Measurements from ENCODE around the gene USF2.

The USF2 gene

DNA sequence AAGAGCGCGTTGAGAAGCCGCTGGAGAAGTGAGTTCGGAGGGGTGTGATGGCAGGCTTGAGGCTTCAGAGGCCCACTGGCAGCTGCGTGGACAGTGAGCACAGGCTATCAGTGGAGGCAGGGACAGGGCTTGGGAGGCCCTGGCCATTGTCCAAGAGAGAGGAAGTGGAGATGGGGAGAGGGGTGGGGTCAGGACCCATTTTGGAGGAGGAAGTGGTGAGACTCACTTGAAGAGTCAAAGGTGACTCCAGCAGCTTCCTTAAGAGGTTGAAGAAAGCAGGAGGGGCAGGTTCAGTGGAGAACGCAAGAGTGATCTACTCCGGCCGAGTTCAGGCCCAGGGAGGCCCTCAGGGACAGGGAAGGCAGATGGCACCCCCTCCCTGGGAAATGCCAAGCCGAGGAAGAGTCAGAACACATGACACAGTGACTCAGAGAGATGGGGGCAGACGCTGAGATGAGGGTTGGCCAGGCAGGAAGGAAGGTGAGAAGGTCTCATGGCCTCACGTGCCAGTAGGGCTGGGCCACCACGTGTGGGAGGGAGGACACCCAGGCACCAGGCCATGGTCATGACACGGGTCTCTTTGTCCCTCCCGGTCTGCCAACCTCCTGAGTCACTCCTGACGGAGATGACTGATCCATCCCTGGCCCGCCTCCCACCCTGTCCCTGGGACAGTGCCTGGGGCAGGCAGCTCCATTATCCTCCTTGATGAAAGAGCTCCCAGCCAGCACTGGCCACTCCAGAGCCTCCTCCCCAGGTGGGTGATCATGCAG lies 50.1 kb downstream of the USF2 start:
- H3K4me3 ChIP-seq: peak overlapping the region; percentile 24 to 58 (median 38); a peak in 18 of 20 replicates
- peak overlapping the region; percentile 72 to 88 (median 80) for H3K9ac ChIP-seq
- peaks cover 97 to 100% (median 98%) of the 10 kb centered on the region in 10 experiments for H3K4me1 ChIP-seq
- H3K4me2 ChIP-seq: peak overlapping the region; percentile 83 to 98 (median 94)
- H4K20me1 ChIP-seq: no peaks in the 10 kb centered on the region
- H3K27me3 ChIP-seq: no peaks in the 10 kb centered on the region
- H3K27ac ChIP-seq: peak overlapping the region; percentile 76 to 98 (median 95)
- peaks cover 6 to 11% (median 8%) of the 10 kb centered on the region in 11 experiments; a peak in 21 of 22 replicates for H3K9me3 ChIP-seq (replicated peaks in 1 of 11)
- TF ChIP-seq Cebpa-rat (IDR thresholded peaks at IDR 0.05): no peak
- H3K36me3 ChIP-seq: 0 out of 22 replicates have a peak, but pooled peaks cover 0 to 4% (median 0%) of the 10 kb centered on the region in 11 experiments

DNA sequence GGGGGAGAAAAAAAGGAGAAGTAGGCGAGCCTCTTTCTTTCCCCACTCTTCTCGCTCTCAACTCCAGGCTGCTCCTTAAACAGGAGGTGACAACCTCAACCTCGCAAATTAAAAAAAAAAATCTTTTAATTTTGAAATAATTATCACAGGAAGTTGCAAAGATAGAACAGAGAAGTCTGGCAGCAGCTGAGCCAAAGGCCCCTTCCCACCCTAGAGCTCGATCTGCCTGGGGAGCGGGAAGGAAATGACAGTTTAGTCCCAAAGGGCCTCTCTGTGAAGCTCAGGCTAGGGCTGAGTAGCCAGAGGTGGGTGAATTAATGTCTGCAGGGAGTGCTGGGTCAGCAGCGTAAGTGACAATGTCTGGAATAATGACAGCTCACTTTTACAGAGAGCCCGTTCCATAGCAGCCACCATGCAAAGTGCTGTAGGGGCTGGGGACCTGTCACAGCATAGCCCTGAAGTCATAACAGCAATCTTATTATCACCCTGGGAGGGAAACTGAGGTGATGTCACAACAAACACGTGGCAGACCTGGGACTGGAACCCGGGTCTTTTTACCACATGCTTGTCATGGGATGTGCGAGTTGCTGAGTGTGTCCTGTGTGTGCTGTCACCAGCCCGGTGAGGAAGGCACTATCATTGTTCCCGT lies 51.4 kb downstream of the USF2 start:
- Histone ChIP-seq H3K4me2 (peak overlapping the region; percentile 83 to 98 (median 94)), H3K36me3 (0 out of 22 replicates have a peak, but pooled peaks cover 0 to 4% (median 0%) of the 10 kb centered on the region in 11 experiments), H3K4me1 (peaks cover 95 to 100% (median 97%) of the 10 kb centered on the region in 10 experiments), H3K4me3 (peak overlapping the region in 9 of 10 experiments; percentile 29 to 58 (median 40); a peak in 15 of 20 replicates), H4K20me1 (no peaks in the 10 kb centered on the region), H3K27ac (peak overlapping the region; percentile 76 to 98 (median 95)), H3K27me3 (no peaks in the 10 kb centered on the region), H3K9ac (peak overlapping the region; percentile 72 to 88 (median 80)), H3K9me3 (replicated peaks in 1 of 11) (peaks cover 6 to 11% (median 8%) of the 10 kb centered on the region in 11 experiments; a peak in 21 of 22 replicates)
- TF ChIP-seq Cebpa-rat (IDR thresholded peaks at IDR 0.05): peak in 5 of 11 experiments; percentile 7 to 75 (median 26); a peak in 3 of 22 replicates

DNA sequence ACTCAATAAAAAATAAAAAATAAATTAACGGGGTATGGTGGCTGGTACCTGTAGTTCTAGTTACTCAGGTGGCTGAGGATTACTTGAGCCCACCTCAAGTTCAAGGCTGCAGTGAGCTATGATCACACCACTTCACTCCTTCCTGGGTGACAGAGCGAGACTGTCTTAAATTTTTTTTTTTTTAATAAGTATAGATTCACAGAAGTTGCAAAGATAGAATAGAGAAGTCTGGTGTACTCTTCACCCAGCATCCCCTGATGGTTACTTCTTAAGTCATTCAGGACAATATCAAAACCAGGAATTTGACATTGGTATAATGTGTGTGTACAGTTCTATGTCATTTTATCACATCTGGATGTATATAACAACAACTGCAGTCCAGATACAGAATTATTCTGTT lies 52.5 kb downstream of the USF2 start:
- Histone ChIP-seq H3K9me3 (replicated peaks in 1 of 11) (peaks cover 6 to 11% (median 8%) of the 10 kb centered on the region in 11 experiments; a peak in 21 of 22 replicates), H3K4me3 (peak overlapping the region in 2 of 10 experiments; percentile 30 to 58; a peak in 3 of 20 replicates), H3K4me2 (peak overlapping the region; percentile 83 to 98 (median 94)), H3K27me3 (no peaks in the 10 kb centered on the region), H3K9ac (peak overlapping the region in 10 of 11 experiments; percentile 72 to 88 (median 82); a peak in 21 of 22 replicates), H4K20me1 (no peaks in the 10 kb centered on the region), H3K36me3 (0 out of 22 replicates have a peak, but pooled peaks cover 0 to 4% (median 0%) of the 10 kb centered on the region in 11 experiments), H3K27ac (peak overlapping the region; percentile 76 to 98 (median 95)), H3K4me1 (peaks cover 84 to 97% (median 88%) of the 10 kb centered on the region in 10 experiments)
- TF ChIP-seq Cebpa-rat (IDR thresholded peaks at IDR 0.05): no peak

- Histone ChIP-seq H3K4me3 (no peak overlapping the region), H3K4me1 (peaks cover 82 to 97% (median 86%) of the 10 kb centered on the region in 10 experiments), H3K9me3 (replicated peaks in 1 of 11) (peaks cover 6 to 11% (median 8%) of the 10 kb centered on the region in 11 experiments; a peak in 21 of 22 replicates), H3K27ac (peak overlapping the region in 9 of 11 experiments; percentile 90 to 98 (median 95); a peak in 17 of 22 replicates), H3K36me3 (0 out of 22 replicates have a peak, but pooled peaks cover 0 to 4% (median 0%) of the 10 kb centered on the region in 11 experiments), H3K4me2 (peak overlapping the region; percentile 83 to 98 (median 94); a peak in 17 of 22 replicates), H3K9ac (0 out of 22 replicates have a peak overlapping the region, but pooled peaks of 2 of the 11 experiments have one; percentile 88), H4K20me1 (no peaks in the 10 kb centered on the region), H3K27me3 (no peaks in the 10 kb centered on the region)
- no peak for TF ChIP-seq Cebpa-rat (IDR thresholded peaks at IDR 0.05)
Observed at GRCh38 chr19:35322014-35322413, 53.3 kb downstream of the USF2 start.

DNA sequence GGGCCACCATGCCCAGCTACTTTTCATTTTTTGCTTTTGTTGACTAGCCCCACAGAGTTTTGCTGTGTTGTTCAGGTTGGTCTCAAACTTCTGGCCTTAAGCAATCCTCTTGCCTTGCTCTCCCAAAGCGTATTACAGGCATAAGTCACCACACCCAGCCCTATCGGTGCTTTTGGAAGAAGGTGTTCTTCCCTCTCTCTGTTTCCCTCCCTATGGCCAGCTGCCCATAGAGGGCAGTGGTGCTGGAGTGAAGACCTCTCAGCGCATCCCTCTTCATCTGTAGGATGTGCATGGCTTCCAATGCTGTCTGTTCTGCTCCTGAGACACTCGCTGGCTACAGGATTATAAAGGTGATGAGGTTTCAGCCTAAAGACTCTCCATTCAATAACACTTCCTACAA lies 58.9 kb downstream of the USF2 start:
- H3K4me1 ChIP-seq: peaks cover 78 to 97% (median 87%) of the 10 kb centered on the region in 10 experiments
- TF ChIP-seq Cebpa-rat (IDR thresholded peaks at IDR 0.05): no peak
- peaks cover 0 to 9% (median 0%) of the 10 kb centered on the region in 11 experiments; a peak in 1 of 22 replicates for H3K36me3 ChIP-seq
- H3K27me3 ChIP-seq: no peaks in the 10 kb centered on the region
- peak overlapping the region in 2 of 11 experiments; percentile 72 to 86; a peak in 1 of 22 replicates for H3K9ac ChIP-seq
- no peak overlapping the region for H3K4me3 ChIP-seq
- peak overlapping the region in 9 of 11 experiments; percentile 47 to 84 (median 72); a peak in 15 of 22 replicates for H3K27ac ChIP-seq
- H3K9me3 ChIP-seq (replicated peaks in 1 of 11): peaks cover 0 to under 1% (median 0%) of the 10 kb centered on the region in 11 experiments; a peak in 2 of 22 replicates
- H3K4me2 ChIP-seq: peak overlapping the region; percentile 74 to 98 (median 93)
- H4K20me1 ChIP-seq: peaks cover 0 to 24% (median 0%) of the 10 kb centered on the region in 11 experiments; a peak in 3 of 22 replicates

DNA sequence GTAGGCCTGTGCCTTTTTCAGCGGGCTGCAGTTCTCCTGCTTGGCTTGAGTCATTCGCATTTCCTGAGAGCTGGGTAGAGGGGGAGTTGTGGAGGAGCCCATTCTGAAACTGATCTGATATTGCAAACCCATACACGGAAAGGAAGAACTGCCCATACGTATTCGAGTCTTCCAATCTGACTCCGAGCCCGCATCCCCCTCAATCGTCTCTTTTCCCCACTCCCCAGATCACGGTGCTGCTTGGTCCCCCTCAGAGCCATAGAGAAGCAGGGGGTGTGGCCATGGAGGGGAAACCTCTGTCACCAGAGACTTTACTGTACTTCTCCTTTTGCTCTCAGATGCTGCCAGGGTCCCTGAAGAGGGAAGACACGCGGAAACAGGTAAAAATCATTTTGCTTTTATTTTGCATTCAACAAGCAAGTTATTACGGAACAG lies 60.1 kb downstream of the USF2 start, which contains the start of gene CD22:
CD22 (plus strand) TSS at position 337 of the 435 bp plus-strand sequence. CDS start 2,854 bp downstream, outside the sequence.
- Histone ChIP-seq H3K4me3 (peak within 1 kb of the TSS; percentile 41 to 87 (median 68)), H3K4me2 (peak within 1 kb of the TSS; percentile 74 to 98 (median 93)), H3K27me3 (no peaks in the 10 kb centered on the region), H4K20me1 (peaks cover 0 to 36% (median 0%) of the 10 kb centered on the region in 11 experiments; a peak in 4 of 22 replicates), H3K27ac (peak within 1 kb of the TSS in 9 of 11 experiments; percentile 47 to 84 (median 72); a peak in 18 of 22 replicates), H3K9ac (peak within 1 kb of the TSS; percentile 52 to 86 (median 75); a peak in 21 of 22 replicates), H3K36me3 (peaks cover 0 to 21% (median 6%) of the 10 kb centered on the region in 11 experiments; a peak in 12 of 22 replicates), H3K4me1 (peaks cover 78 to 97% (median 87%) of the 10 kb centered on the region in 10 experiments), H3K9me3 (replicated peaks in 1 of 11) (no peaks in the 10 kb centered on the region)
- TF ChIP-seq Cebpa-rat (IDR thresholded peaks at IDR 0.05): no peak

GRCh38 chr19:35329323-35329722 lies 60.6 kb downstream of the USF2 start:
- H3K36me3 ChIP-seq: peaks cover 0 to 26% (median 10%) of the 10 kb centered on the region in 11 experiments; a peak in 13 of 22 replicates
- H3K4me1 ChIP-seq: peaks cover 77 to 97% (median 87%) of the 10 kb centered on the region in 10 experiments
- H3K27ac ChIP-seq: peak overlapping the region in 9 of 11 experiments; percentile 47 to 84 (median 72); a peak in 18 of 22 replicates
- peaks cover 0 to 41% (median 0%) of the 10 kb centered on the region in 11 experiments; a peak in 4 of 22 replicates for H4K20me1 ChIP-seq
- H3K9me3 ChIP-seq (replicated peaks in 1 of 11): no peaks in the 10 kb centered on the region
- peak overlapping the region; percentile 41 to 87 (median 68) for H3K4me3 ChIP-seq
- peak overlapping the region; percentile 52 to 86 (median 75); a peak in 21 of 22 replicates for H3K9ac ChIP-seq
- peak overlapping the region; percentile 74 to 98 (median 93) for H3K4me2 ChIP-seq
- TF ChIP-seq Cebpa-rat (IDR thresholded peaks at IDR 0.05): no peak
- no peaks in the 10 kb centered on the region for H3K27me3 ChIP-seq

Data from BLaER1 treated with 17β-estradiol and CSF1 and Interleukin-3, amounts not matched to agents 10 nM and 100 nM (cell line).